Stimulated activated CD8-positive, alpha-beta memory T cell treated with anti-CD3 and anti-CD28 coated beads, Interleukin-15, amount 100 ng/mL, for 4 hours (primary cell): ENCODE data around the gene NFIC.
"Not testable (repeated sequence)": the region's sequence is repeated elsewhere in the genome, so short reads cannot be mapped to it uniquely, and the experiment has no call there.

ENCODE experiments used
- DNase-seq, 2 donors: peaks; one replicate each; pipeline ENCODE4 v3.0.0-alpha.2; 2020; ENCODE audit warnings: low read depth in 2 of 2

NFIC gene

GRCh38 chr19:3451451-3451866, 85.1 kb downstream of the NFIC start:
- DNase-seq = no peak

DNA sequence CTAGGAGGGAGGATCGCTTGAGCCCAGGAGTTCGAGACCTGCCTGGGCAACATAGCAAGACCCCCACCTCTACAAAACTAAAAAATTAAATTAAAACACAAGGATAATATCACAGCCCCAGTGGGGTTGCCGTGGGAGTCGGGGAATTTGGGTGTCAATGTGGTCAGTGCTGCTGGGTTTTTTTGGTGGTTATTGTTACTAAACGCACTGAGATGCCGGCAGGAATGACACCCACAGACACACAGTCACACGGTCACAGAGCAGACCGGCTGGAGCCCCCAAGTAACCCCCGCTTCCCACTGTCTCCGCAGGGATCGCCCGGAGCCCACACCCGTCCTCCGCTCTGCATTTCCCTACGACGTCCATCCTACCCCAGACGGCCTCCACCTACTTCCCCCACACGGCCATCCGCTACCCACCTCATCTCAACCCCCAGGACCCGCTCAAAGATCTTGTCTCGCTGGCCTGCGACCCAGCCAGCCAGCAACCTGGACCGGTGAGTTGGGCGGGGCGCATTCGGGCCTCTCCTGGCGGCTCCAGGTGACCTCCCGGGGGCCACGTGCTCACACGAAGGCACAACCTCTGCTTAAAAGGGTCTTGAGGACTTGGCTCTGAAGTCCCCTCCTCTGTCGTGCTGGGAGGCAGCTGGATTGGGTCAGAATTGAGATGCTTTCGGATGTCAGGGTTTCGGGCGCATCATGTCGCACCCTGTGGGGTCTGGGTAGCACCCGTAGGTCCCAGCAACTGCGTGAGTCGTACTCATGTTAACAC, 86.0 kb downstream of the NFIC start:
- DNase-seq = no peak

DNA sequence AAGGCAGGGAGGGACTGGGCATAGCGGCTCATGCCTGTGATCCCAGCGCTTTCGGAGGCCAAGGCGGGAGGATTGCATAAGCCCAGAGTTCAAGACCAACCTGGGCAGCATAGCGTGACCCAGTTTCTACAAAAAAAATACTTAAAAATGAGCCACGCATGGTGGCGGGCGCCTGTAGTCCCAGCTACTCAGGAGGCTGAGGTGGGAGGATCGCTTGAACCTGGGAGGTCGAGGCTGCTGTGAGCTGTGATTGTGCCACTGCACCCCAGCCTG, 86.5 kb downstream of the NFIC start:
- not testable (repeated sequence) for DNase-seq

GRCh38 chr19:3453840-3454239, 87.5 kb downstream of the NFIC start:
- no peak for DNase-seq

DNA sequence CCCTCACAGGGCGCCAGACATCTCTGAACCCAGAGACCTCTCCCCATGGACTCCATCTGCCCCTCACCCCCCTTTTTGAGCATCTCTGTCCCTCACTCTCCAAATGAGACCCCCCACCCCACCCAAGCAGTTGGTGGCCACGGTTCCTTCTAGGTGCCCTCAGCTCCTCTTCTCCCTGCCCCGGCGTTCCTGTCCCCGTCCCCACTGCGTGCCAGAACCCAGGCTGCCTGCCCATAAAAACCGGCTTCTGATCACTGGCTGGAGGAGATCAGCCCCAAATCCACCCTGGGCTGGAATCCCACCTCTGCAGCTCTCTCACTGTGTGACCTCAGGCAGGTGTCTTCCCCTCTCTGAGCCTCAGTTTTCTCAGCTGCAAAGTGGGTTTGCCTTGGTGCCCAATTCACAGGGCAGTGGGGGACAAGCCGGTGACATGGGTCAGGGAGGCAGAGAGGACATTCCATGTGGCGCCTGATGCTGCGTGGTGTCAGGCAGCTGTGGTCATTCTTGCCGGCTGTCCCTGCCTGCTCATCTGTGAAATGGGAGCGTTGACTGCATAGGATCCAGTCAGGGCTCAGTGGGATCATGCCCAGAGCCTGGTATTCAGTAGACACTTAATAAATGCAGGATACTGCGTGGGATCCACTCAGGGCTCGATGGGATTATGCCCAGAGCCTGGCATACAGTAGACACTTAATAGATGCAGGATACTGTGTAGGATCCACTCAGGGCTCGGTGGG, 88.4 kb downstream of the NFIC start:
- DNase-seq = no peak

DNA sequence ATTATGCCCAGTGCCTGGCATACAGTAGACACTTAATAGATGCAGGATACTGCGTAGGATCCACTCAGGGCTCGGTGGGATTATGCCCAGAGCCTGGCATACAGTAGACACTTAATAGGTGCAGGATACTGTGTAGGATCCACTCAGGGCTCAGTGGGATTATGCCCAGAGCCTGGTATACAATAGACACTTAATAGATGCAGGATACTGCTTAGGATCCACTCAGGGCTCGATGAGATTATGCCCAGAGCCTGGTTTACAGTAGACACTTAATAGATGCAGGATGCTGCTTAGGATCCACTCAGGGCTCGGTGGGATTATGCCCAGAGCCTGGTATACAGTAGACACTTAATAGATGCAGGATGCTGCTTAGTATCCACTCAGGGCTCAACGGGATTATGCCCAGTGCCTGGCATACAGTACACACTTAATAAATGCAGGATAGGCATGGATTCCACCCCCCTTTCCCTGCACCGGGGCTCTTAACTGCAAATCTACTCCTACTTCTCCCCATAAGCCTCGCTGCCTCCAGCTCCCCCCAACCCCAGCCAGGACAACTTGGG, 89.1 kb downstream of the NFIC start:
- no peak for DNase-seq

DNA sequence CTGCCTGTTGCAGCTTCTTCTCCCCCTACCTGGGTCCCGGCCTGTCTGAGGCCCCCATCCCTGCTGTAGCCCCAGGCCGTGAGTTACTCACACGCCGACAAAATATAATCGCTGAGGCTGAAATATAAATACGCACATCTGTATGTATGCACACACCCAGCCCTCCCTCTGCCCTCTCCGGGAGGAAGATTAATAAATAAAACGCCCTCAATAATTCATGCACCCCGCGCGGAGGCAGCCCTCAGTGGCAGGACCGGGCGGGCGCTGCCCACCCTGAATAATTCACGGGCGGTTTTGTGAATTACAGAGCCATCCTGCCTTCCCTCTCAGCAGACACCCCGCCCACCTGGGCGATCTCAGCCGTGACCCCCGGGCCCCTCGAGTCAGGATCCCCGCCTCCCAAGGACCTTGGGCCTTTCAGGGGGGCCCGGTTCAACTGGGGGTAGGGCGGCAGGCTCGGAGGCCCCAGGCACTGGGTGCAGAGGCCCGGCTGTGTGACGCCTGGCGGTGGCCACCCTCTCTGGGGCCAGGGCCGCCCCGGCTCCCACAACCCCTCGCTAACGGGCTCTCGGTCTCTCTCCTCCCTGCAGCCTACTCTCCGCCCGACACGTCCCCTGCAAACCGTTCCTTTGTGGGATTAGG, 89.7 kb downstream of the NFIC start:
- DNase-seq = no peak

GRCh38 chr19:3456925-3457527, 90.6 kb downstream of the NFIC start:
- DNase-seq = no peak

- no peak for DNase-seq
Observed at GRCh38 chr19:3457528-3458228, 91.3 kb downstream of the NFIC start.

GRCh38 chr19:3458229-3459088, 92.1 kb downstream of the NFIC start:
- no peak for DNase-seq

DNA sequence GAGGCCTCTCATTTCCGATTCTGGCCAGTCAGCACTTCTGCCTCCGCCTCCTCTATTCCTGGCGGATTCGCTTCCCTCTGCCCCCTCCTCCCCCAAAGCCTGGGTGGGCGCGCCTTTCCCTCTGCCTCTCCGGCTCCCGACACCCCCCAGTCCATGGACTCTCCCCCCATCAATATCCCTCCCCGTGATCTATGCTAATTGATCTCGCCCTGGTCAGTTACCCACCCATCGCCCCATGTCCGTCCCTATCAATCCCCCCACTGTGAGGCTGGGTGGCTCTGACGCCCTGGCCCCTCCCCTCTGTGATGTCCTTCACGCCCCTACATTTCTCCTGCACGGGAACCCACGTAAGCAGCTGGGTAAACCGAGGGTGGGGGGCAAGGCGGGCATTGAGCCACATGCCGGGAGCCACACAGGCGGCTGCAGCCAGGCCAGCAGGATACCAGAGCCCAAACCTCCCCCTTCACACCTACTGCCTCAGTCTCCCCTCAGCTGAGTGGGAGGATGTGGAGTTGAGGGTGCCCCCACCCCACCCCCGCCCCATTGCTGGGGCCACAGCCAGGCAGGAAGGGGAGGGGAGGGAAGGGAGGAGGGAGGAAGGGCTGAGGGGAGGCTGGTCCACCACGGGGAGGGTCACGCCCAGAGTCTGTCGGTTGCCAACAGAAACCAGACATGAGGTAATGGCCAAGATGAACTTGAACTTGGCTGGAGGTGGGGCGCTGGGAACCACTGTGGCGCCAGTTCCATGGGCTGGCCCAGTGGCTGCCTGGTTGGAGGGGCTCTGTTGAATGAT, 92.9 kb downstream of the NFIC start:
- no peak for DNase-seq

DNA sequence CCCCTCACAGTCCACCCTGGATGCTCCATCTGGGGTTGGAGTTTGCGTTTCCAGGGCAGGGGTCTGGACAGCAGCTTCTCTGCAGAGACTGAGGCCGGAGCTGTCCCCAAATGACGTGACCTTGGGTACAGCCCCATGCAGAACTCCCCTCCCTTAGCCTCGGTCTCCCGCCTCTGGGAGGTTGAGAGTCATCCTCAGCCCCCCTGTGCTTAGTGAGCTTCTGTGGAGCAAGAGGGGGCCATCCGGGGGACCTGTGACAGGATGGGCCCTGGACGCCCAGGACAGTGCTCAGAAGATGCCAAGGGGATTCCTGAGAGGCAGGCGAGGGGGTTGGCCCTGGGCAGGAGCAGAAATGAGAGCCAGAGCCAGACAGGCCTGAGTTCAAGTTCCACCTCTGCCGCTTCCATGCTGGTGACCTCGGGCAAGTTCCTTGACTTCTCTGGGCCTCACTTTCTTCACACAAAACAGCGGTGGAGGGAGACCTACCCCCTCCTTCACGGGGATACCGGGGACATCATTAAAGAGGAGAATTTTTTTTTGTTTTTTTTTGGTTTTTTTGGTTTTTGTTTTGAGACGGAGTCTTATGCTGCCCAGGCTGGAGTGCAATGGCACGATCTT, 93.7 kb downstream of the NFIC start:
- no peak for DNase-seq

DNA sequence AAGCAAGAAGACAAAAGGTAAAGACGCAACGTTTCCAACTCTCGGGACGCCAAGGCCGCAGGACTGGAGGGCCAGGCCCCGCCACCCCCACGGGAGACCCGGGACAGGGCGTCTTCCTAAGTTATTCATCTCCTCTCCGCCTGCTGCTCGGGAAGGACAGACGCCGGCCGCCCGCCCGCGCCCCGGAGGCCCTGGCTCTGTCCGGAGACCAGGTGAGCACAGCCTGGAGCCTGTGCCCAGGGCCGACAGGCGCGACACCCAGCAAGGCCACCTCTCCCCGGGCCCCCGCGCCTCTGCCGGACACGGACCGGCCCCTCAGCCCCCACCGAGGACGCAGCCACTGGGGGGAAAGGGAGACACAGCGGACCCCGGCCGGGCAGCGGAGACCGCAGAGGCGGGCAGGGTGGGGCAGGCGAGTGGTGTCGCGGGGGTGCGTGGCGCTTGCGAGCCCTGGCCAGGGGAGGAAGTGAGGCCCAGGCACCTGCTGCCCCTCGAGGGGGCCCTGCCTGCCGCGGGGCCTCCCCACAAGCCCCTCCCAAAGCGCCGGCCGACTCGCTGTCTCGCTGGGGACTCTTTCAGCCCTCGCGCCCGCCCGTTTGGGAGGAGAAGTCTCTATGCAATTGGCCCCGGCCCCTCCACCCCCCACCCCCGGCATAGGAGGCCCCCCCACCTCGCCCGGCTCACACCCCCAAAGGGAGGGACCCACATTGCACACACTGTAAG, 96.8 kb downstream of the NFIC start:
- no peak for DNase-seq

DNA sequence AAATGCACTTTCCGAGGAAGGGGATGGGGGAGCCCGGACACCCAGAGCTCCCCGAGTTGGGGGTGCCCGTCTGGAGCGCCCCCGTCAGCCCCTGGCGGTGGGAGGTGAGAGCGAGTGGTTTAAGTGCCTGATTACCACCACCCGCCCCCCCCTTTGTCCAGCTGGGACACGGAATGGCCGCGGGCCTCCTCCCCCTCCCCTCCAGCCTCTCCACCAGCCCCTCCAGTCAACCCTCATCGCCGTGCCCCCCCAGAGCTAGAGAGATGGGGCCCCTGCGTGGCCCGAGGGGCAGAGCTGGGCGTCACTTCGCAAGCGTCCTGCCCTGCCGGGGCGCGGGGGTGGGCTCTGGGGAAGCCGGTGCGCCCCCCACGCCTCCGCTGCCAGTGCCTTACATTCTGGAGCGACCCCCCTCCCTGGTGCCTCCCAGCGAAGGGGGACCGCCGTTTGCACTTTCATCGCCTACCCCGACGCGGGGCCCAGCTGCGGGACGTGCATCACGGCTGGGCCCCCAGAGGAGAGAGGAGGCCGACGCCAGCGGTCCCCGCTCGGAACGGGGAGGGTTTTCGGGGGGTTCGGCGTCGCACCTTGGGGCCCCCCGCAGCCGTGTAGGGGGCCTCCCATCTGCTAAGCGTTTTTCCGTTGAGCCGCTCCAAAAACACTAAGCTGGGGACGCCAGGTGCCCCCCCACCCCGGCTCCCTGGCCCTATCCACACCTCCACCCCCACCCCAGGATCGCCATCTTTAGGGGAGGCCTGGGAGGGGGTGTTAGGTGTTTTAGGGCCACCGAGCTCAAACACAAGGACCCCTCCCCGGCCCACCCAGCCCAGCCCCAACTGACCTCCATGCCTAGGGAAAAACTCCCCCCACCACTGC, 97.6 kb downstream of the NFIC start:
- DNase-seq = no peak

GRCh38 chr19:3464587-3465235, 98.3 kb downstream of the NFIC start:
- no peak for DNase-seq

DNA sequence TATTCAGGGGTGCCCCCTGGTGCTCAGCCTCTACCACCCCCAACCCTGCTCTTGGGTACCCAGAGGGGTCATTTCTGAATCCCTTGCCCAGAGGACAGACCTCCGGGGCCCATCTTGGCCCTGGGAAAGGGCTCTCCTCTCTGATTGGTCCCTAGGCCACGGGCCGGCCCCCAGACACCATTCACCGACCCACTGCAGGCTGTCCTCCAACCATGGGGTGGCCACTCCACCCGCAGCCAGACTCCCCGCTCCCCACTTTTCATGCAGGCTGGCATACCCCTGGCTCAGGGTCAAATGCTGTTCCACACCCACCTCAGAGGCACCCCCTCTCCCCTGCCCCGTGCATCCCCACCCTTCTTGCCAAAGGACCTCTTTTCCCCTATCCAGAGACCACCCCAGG, 99.2 kb downstream of the NFIC start:
- no peak for DNase-seq

GRCh38 chr19:3466635-3467034, 100.3 kb downstream of the NFIC start:
- DNase-seq = no peak
